HG03039 (cell line): ENCODE results near the gene DAAM2.

ENCODE experiments used
- ATAC-seq: cut with Tn5 transposase; IDR thresholded peaks from one replicate; pipeline ENCODE4 v1.9.1; 2021; ENCODE audit warnings: mild to moderate bottlenecking, moderate library complexity; ENCODE audit not compliant: unreplicated experiment

Gene DAAM2

DNA sequence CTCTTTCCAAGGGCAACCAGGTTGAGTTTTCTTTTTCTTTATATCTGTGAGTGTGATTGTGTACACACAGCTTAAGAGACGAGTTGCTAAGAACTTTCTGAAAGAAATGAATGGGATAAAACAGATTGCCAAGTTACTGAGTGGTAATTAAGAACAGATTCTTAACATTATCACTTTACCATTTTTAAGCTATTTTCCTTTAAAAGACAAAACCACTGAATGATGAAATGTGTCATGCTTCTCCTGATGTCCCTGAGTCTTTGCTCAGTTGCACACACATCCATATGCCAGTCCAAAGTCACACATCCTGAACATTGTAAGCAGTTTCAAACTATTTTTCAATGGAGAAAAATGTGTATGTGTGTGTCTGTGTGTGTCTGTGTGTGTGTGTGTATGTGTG, 5.5 kb upstream of the DAAM2 start:
- ATAC-seq, result no peak

DNA sequence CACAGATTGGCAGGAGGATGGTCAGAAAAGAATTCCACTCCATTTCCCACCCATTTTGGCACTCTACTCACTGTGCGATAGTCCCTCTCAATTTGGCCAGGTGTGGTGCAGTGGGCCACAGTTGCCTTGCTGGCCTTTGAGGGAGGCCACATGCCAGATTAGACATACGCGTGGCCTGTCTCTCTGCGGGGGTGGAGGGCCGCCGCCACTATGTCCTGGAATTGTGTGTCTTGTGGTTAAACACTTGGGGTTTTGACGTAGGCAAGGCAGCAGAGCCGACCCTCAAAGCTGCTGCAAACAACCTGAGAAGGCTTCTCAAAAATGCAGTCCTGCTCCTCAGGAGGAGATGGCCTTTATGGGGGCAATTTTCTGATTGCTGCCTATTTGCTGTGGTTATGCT, 4.9 kb upstream of the DAAM2 start:
- ATAC-seq, result no peak

DNA sequence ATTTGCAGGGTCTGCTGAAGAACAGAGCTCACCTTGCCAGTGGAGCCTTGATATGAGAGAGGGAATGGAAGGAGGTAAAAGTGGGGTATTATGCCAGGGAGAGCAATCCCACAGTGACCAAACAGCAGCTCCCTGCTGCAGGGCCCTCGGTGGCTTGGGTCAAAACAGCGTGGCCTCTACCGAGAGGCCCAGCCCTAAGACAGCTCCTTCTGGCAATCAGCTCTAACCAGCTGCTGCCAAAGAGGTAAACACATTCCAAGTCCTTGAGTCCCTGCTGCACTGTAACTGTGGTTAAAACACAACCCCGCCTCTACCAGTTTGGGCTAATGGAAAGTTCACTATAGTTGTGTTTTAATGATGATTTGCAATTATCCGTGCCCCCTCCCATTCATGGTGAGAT, 1.4 kb upstream of the DAAM2 start:
- no peak for ATAC-seq

DNA sequence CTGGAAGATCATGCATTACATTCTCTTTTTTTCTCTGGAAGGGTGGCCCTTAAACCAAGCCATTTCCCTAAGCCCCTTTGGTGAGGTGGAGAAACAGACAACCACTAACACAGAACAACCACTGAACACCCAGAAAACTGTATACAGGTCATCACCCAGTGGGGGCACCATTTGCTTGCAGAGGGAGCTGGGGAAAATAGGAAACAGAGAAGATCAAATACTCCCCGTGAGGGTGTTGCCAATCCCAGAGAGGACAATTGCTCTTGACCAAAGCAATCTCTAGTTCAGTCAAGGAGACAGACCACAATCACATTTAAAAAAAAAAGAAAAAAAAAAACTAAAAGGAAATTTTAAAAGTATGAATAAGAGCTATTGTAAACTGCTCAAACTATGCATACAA, 865 bp upstream of the DAAM2 start:
- no peak for ATAC-seq

DNA sequence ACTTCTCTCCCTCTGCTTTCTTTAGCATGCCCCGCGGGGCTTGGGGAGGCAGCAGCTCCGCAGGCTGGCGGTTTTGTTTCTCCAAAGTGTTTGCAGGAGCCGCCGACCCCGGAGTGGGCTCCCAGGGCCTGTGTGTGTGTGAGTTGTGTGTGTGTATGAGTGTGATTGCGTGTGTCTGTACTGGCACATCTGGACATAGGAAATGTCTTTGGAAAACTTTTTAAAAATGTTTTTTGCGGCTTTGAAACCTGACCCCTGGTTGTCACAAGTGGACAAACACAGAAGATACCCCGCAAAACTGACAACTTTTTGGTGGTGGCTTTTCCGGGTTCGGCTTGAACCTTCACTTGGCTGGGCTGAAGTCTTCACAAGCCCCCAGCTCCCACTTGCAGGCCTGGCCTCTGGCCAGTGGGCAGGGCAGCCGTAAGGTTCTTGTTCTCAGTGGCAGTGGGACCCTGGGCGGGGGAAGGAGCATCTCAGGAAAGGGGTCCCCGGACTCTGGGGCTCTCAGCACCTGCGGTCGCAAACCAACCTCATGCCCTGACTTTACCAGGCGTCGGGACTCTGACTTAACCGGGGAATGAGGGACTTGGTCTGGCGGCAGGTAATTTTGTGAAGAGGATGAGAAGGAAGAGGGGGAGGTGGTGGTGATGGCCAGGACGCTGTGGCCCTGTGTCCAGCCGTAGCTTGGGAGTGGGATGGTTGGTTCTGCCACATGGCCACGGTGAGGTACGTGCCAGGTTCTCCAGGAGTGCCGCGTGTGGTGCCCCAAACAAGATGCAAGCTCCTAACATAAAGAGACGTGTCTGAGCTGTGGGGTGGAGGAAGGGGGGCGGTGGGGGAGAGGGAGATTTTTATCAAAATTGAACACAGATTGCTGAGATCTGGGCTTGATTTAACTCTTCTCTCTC, 619 bp downstream of the DAAM2 start:
- no peak for ATAC-seq

DNA sequence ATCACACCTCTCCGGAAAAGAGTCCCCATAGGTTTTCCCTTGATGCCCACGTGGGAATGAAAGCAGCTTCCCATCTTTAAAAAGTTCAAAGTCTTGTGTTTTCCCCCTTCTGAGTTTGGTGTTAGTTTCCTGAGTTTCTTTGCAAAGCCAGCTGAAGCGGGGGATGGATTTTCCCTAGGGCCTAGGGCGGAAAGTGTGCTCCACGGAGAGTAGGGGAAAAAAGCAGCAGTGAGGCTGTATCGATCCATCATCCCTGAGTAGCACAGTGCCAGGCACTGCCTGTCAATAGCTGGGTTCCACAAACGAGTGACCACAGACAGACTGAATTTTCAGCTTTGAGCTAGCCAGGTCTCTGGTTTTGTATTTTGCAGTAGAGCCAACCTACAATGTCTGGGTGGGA, 1.3 kb downstream of the DAAM2 start:
- ATAC-seq, result no peak

DNA sequence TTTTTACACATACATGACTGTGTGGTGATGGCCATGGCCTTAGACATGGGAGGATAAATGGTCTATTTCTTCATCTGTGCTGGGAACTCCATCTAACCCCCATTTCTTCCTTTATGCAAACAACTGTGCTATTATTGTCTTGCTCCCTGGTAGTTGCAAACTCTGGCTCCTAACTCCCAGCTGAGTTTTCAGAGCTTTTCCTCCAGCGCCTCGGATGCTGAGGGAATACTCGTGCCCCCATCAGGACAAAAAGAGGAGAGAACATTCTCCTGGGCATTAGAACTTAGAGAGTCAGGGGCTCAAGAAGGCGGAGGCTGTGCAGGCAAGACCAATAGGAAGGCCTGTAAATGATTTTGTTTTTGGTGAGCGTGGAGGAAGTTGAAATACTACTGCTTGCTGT, 2.1 kb downstream of the DAAM2 start:
- no peak for ATAC-seq

DNA sequence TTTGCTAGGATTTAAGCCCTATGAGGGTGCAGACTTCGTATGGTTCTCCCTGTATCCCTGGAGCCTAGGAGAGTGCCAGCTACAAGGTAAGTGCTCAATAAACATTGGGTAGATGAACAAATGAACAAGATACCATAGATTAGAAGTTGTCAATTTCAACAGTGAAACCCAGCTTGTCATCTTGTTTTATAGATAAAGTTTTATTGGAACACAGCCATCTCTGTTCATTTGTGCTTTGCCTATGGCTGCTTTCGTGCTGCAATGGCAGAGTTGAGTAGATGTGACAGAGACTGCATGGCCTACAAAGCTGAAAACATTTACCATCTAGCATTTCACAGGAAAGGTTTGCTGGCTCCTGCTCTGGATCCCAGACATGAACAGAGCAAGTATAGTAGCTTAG, 5.6 kb downstream of the DAAM2 start:
- no peak for ATAC-seq

DNA sequence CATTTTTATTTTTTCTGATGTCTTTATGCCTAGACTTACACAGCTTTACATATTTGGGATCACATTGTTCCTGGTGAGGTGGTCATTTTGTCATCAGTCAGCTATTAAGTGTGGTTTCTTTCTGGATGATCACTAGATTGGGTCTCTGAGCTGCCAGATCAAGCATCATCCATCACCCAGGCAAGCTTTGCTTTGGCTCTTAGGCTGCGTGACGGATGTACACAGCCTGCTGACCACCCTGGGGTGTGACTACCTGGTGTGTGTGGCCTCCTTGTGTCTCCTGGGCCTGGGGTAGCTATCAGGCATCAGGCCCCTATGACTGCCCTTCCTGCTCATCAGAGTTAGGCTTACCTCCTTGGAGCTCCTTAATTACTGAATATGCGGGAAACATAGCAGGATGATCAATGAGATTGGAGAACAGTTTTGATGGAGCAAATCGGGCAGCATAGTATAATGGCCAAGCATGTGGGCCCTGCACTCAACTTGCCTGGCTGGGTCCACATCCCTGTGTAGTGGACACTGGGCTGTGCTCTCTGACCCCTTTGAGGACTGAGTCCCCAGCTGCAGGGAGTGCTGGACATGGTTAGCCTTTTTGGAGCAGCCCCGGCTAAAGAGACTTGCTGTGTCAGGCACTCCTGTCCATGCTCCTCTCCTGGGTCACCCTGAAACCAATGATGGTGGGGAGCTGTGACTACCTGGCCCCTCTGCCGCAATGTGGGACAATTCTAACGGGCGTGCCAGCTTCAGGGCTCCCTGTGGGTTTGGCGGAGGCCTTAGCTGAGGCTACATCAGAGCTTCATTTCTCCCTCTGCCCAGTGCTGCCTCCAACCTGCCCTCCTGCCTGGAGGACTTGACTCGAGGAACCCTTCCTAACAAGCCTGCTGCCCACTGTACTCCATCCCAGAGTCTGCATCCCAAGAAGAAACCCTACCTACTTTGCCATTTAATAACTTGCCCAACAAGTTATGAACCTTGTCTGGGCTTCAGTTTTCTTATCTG, 8.2 kb downstream of the DAAM2 start:
- ATAC-seq, result no peak

DNA sequence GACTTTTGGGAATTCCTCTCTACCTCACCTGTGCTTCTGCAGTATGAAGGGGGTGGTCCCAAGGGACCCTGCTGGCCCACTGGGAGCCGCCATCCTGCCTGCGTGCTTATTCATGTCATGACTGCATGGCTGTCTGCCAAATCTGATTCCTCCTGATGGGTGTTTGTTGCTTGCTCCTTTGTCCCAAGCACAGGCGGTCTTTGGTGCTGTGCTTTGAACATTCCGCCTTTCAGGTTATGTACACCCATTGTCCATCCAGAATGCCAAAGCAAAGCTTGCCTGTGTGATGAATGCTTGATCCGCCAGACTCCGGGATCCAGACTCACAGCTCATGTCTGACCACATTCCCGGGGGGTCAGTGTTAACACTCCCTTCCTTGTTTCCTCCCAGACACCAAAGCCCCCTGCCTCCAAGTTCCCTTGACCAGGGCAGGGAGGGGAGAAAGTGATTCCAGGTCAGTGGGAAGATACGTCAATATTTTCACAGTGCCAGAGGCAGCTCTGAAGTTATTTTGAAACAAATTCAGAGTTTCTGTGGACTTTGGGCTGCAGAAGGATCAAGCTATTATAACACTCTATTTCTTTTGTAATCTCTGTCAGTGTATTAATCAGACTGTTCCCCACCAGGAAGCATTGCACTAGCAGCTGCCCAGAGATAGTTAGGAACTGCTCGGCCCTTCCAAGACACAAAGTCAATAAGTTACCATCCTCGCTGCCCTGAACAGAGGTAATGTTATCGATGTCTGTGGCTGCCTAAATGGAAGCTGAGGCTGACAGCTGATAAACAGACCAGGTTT, 9.5 kb downstream of the DAAM2 start:
- ATAC-seq, result no peak

DNA sequence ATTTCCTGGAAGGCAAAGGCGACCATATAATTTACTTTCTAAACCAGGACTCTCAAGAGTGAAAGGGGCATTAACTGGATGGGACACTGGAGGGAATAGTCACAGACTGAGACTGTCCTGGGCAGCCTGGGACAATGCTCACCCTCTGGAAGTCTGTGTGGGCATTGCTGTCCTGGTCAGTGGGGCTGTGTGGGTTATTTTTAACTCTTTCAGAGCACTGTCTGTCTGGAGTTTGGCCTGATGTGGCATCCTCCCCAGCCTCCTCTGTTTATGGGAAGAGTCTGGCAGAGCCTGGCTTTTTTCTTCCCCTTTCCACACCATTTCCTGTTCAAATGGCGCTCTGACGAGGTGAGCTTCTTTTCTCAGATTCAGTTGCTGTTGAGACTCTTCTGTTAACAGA, 11.7 kb downstream of the DAAM2 start:
- no peak for ATAC-seq

DNA sequence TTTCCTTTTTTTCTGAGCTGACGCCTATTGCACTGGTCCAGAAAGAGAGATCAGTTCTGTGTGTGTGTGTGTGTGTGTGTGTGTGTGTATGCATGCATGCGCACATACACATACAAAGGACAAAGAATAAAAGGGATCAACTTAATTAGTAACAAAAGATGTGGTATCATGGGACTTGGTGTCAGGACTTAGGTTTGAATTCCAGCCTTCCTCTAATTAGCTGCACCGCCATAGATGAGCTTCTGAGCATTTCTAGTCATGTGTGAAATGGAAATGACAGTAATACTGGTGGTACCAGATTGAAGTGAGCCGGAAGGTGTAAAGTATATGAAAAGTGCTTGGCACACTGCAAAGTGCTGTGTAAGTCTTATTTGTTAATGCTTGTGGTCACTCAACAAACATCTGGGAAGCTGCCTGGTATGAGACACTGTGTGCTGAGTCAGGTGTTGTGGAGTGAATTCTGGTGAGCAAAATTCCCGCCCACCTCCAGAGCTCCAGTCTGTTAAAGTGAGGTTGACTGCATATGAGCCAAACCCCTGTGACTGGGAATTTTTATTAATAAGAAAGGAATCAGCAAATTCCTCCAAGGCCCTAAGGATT, 12.4 kb downstream of the DAAM2 start:
- no peak for ATAC-seq

DNA sequence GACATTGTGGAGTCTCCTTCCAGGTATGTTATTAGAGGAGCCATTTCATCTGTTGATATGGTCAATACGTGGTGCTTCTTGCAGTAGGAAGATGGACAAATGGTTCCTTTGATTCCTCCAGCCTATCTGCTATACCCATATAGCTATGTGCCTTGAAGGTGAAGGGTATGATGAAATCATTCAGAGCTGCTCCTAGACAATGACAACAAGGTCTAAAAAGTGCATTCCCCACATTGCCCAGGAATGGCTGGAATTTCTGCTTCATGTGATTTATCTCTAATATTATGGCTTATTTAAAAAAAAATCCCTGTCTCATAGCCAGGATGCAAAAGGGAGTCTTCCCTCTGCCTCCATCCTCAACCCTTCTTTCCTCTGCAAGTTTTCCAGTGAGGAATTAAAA, 14.1 kb downstream of the DAAM2 start:
- ATAC-seq, result no peak

DNA sequence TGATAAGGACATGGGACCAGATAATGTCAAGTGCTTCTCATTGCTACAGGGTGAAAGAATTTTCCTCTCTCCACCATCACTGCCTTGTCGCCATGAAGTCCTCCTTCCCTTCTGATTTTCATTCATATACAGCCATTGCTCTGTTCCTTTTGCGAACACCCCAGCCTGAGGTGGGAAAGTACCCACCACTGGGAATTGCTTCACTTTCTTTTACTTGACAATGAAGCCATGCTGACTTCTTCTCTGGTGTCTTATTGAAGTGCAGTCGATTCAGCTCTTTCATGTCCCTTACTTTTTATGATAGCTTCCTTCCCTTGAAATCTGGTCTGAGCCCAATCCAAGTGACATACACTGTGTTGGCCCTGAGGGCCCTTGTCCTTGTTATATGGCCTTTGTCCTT, 16.2 kb downstream of the DAAM2 start:
- ATAC-seq, result no peak

DNA sequence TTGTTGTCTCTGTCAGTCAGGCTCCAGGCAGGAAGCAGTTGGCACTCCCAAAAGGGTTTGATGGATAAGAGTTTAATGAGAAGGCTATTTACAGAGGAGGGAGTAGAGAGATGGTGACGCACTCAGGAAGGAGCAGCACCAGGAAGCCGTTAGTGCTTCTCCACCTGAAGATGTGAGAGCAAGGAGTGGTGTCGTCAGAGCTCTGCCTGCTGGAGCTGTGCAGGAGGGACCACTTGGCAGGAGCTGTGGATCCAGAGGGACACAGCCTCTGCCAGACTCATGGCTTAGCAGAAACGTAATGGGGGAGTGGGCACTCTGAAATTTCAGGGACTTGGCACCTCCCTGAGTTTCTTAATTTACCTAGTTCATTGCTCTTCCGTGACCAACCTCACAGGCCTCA, 16.8 kb downstream of the DAAM2 start:
- no peak for ATAC-seq

DNA sequence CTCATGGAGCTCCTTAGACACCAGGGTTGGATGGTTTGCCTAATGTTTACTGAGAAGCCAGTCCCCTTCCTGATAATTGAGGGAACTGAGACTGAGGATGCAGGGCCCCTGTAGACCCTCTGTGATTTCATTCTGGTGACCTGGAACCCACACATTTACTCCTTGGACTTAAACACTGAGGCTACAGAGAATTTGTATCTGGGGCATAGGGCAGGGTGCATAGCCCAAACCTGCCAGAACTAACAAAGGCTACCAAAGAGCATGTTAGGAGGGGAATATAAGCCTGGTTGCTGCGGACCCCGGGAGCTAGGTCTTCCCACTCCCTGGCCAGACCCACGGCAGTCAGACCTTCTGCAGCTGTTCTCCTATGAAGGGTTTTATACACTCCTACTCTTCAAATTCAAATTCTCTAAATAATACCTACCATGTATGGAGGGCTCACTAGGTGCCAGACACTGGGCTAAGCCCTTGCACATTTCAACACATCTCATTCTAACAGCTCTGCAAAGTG, 19.7 kb downstream of the DAAM2 start:
- ATAC-seq, result no peak

DNA sequence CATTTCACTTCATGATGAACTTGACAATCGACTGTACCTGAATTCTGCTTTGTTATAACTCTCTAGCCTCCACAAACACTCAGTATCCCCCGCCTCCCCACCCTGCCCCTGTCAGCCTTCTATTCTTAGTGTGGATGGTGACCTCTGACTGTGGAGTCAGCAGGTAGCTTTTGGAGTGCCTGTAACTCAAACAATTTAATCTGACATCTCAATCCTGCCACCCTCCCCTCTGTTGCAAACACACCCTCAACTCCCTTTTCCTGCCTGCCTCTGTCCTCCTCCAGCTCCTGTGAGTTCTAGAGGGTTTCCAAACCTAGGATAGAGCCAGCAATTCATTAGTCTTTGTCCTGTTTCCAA, 20.3 kb downstream of the DAAM2 start:
- no peak for ATAC-seq

DNA sequence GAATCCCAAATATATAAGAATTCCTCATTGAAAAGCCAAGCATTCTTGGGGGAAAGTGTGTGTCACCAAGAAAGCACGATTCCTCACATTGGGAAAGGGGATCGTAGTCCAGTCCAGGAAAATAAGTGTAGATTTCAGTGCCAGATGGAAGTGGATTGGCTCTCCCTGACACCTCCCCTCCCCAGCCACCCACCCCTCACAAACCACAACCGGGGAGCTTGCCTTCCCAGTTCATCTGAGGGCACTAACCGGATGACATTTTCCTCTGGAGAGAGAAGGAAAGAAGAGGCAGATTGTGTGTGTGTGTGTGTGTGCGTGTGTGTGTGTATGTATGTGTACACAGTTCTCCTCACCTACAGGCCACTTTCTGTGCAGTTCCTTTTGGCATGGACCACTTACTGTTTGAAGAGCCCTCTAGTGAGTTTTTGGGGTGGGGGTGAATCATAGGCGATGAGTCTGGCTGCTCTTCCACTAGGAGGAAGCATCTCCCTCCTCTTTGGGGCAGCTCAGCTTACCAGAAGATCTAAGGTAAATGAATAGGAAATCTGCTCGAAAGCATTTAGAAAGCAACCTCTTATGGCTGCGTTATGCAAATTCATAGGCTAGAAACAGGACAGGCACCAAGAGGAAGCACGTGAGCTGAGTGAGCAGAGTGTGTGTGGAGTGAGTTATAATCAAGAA, 20.8 kb downstream of the DAAM2 start:
- ATAC-seq, result peak; percentile 76

DNA sequence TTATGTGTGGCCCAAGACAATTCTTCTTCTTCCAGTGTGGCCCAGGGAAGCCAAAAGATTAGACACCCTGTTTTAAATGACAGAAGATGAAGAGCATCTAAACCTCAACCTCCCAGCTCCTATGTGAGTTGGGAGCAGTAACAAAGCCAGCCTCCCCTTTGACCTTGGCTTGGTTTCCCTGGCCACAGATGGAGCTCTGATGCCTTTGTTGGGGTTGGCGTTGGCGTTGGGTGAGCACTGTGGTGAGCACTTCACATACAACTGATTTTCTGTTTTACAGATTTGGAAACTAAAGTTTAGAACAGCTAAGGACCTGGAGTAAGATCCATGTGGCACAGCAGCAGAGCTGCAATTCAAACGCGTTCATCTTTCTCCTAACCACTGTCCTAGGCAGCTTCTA, 22.1 kb downstream of the DAAM2 start:
- ATAC-seq, result no peak

DNA sequence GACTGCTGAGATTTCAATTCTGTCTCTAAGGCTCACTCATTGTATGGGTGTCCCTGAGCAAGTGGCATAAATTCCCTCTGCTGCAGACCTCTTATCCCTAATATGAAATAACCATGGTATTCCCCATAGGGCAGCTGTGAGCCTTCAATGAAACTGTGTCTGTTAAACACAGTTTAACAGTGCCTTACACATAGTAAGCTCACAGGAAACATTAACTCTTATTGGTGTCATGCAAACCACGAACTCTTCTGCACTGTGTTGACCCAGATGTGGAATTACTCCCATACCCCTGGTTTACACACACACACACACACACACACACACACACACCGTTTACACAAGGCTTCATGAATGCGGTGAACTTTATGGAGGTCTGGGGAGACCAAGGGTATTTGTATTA, 23.2 kb downstream of the DAAM2 start:
- ATAC-seq, result no peak
